IMR-90 (cell line): ENCODE measurements around the gene KLF11. TPM values are rescaled to one million over a fixed set of nuclear protein-coding genes. Genes with fewer than 3 reads are reported as not detected.

Experiments
- ATAC-seq: fragments of 200-7000 bp; cut with Tn5 transposase; 2 replicates; pipeline ENCODE4 v1.9.1; 2020; ENCODE audit warnings: low read depth, mild to moderate bottlenecking, moderate library complexity
- BruUV-seq: library from RNA; stranded (reverse); fragments of 400-500 nt; replicated peaks from 2 replicates; lab custom pipeline; 2021; lab: Mats Ljungman, UMichigan
- CTCF ChIA-PET: fragments of 300-600 bp; formaldehyde crosslinking; extraction: SDS; loops from one replicate; lab custom pipeline; 2021; ENCODE audit warnings: antibody characterized with exemption; lab: Yijun Ruan, JAX
- POLR2A ChIA-PET: fragments of 300-600 bp; sonication (Branson Sonifier 250); formaldehyde crosslinking; loops from one replicate; lab custom pipeline; 2022; ENCODE audit warnings: antibody characterized with exemption; ENCODE audit not compliant: unreplicated experiment; lab: Charles Lee
- DNase-seq: peaks from one replicate; pipeline ENCODE4 v3.0.0; 2013
- H2AFZ ChIP-seq: replicated peaks from 2 replicates; pipeline ENCODE3; 2013; ENCODE audit warnings: low read length, mild to moderate bottlenecking; ENCODE audit not compliant: poor library complexity
- H2AK5ac ChIP-seq: 2 replicates; pipeline ENCODE4 v1.6.1; 2013; ENCODE audit warnings: low read depth, low read length, inconsistent platforms
- H2AK9ac ChIP-seq: replicated peaks from 2 replicates; pipeline ENCODE3; 2013; ENCODE audit warnings: mild to moderate bottlenecking, low read depth, low read length, moderate library complexity; ENCODE audit not compliant: poor library complexity
- H2BK120ac ChIP-seq: 2 replicates; pipeline ENCODE4 v1.6.1; 2013; ENCODE audit warnings: low read depth, low read length, inconsistent platforms
- H2BK15ac ChIP-seq: 3 replicates; pipeline ENCODE4 v1.6.1; 2013; ENCODE audit warnings: low read depth, low read length, inconsistent platforms
- H2BK20ac ChIP-seq: 2 replicates; pipeline ENCODE4 v1.6.1; 2013; ENCODE audit warnings: low read depth, mild to moderate bottlenecking, inconsistent platforms, low read length, moderate library complexity
- H2BK5ac ChIP-seq: 2 replicates; pipeline ENCODE4 v1.6.1; 2013; ENCODE audit warnings: mild to moderate bottlenecking, low read depth, low read length, inconsistent platforms; ENCODE audit not compliant: poor library complexity, severe bottlenecking
- H3K14ac ChIP-seq: replicated peaks from 2 replicates; pipeline ENCODE4 v1.6.1; 2013; ENCODE audit warnings: low read depth, low read length, inconsistent platforms
- H3K18ac ChIP-seq: 2 replicates; pipeline ENCODE4 v1.6.1; 2013; ENCODE audit warnings: low read depth, low read length, control low read depth
- H3K23ac ChIP-seq: 2 replicates; pipeline ENCODE4 v1.6.1; 2013; ENCODE audit warnings: low read depth, low read length, inconsistent platforms
- H3K27ac ChIP-seq: 2 replicates; pipeline ENCODE4 v1.5.1; 2013; ENCODE audit warnings: mild to moderate bottlenecking, control low read depth, low read length; ENCODE audit not compliant: insufficient read depth
- H3K27me3 ChIP-seq: 2 replicates; pipeline ENCODE4 v1.6.1; 2013; ENCODE audit warnings: low read length; ENCODE audit not compliant: control insufficient read depth, insufficient read depth
- H3K36me3 ChIP-seq: 2 replicates; pipeline ENCODE4 v1.6.1; 2013; ENCODE audit warnings: low read length, mixed read lengths; ENCODE audit not compliant: control insufficient read depth, insufficient read depth
- H3K4ac ChIP-seq: 2 replicates; pipeline ENCODE4 v1.6.1; 2013; ENCODE audit warnings: low read depth, low read length, inconsistent platforms
- H3K4me1 ChIP-seq: 2 replicates; pipeline ENCODE4 v1.6.1; 2013; ENCODE audit warnings: low read length, mixed read lengths; ENCODE audit not compliant: control insufficient read depth, insufficient read depth
- H3K4me2 ChIP-seq: 2 replicates; pipeline ENCODE4 v1.6.1; 2013; ENCODE audit warnings: low read depth, mild to moderate bottlenecking, control low read depth, low read length, moderate library complexity
- H3K4me3 ChIP-seq: 2 replicates; pipeline ENCODE4 v1.5.1; 2013; ENCODE audit warnings: low read depth, mild to moderate bottlenecking, control low read depth, low read length, moderate library complexity; ENCODE audit not compliant: insufficient read depth
- H3K56ac ChIP-seq: 2 replicates; pipeline ENCODE4 v1.6.1; 2013; ENCODE audit warnings: low read length, inconsistent platforms; ENCODE audit not compliant: insufficient read depth; ENCODE audit errors: extremely low read depth
- H3K79me1 ChIP-seq, 2 experiments: 2 replicates each; pipeline ENCODE4 v1.6.1; 2013; ENCODE audit warnings: low read length in 2 of 2, inconsistent platforms in 1 of 2, low read depth in 1 of 2
- H3K9ac ChIP-seq: 2 replicates; pipeline ENCODE4 v1.6.1; 2013; ENCODE audit warnings: low read depth, low read length, control low read depth
- H3K9me1 ChIP-seq: 2 replicates; pipeline ENCODE4 v1.6.1; 2013; ENCODE audit warnings: low read length, inconsistent platforms; ENCODE audit not compliant: insufficient read depth
- H3K9me3 ChIP-seq: 2 replicates; pipeline ENCODE4 v1.6.1; 2013; ENCODE audit warnings: low read length; ENCODE audit not compliant: control insufficient read depth, insufficient read depth
- H4K20me1 ChIP-seq: 2 replicates; pipeline ENCODE4 v1.6.1; 2013; ENCODE audit warnings: low read length, inconsistent platforms; ENCODE audit not compliant: insufficient read depth
- H4K5ac ChIP-seq: 2 replicates; pipeline ENCODE4 v1.6.1; 2013; ENCODE audit warnings: mild to moderate bottlenecking, low read depth, low read length, control low read depth
- H4K8ac ChIP-seq, 2 experiments: 2 replicates each; pipeline ENCODE4 v1.6.1; 2013; ENCODE audit warnings: low read depth in 2 of 2, low read length in 2 of 2, control low read depth in 1 of 2, inconsistent platforms in 1 of 2
- H4K91ac ChIP-seq: 2 replicates; pipeline ENCODE4 v1.6.1; 2013; ENCODE audit warnings: low read depth, low read length, inconsistent platforms; ENCODE audit not compliant: insufficient read depth
- MAZ ChIP-seq: IDR thresholded peaks from 2 replicates; pipeline ENCODE4 v1.6.1; 2012; ENCODE audit warnings: low read depth, mild to moderate bottlenecking, low read length, improper control_type of control experiment, moderate library complexity, borderline replicate concordance
- WGBS, 2 experiments: methylation state at CpG; one replicate each; pipeline versions ENCODE4 v1.1.5 to v1.1.7; 2013; ENCODE audit warnings: missing lambda C conversion rate in 2 of 2; ENCODE audit not compliant: insufficient read length in 1 of 2; ENCODE audit errors: extremely low coverage in 2 of 2; 5-methylcytosine and 5-hydroxymethylcytosine counted together
- dilution Hi-C: fragments of 300-500 bp; cut with HindIII; formaldehyde crosslinking; loops from one replicate; pipeline ENCODE4 v1.14.3; 2018; ENCODE audit warnings: low sequenced_read_pairs; ENCODE audit not compliant: unreplicated experiment
- in situ Hi-C: fragments of 300-500 bp; cut with MboI; formaldehyde crosslinking; loops from 3 replicates; pipeline ENCODE4 v1.14.3; 2019; ENCODE audit warnings: low sequenced_read_pairs, inconsistent platforms, mixed read lengths
- intact Hi-C: fragments of 100-400 bp; cut with micrococcal nuclease; formaldehyde crosslinking; loops from 2 replicates; pipeline ENCODE4 v1.10.0; 2022
- polyA plus RNA-seq, 3 experiments: library from polyadenylated mRNA; depleted of rRNA; stranded (reverse); fragments of >200 nt; gene quantifications; 2 replicates each; pipeline ENCODE4 v1.2.3, GENCODE V29; 2012; ENCODE audit warnings: low replicate concordance in 1 of 3
- total RNA-seq: library from RNA; depleted of rRNA; stranded (reverse); fragments of >200 nt; gene quantifications from 2 replicates; pipeline ENCODE4 v1.2.3, GENCODE V29; 2012

KLF11 gene
- total and polyA plus RNA-seq, 2 of the 4 experiments (the other 2 are of a cell fraction), result 2.0 to 2.4 TPM

DNA sequence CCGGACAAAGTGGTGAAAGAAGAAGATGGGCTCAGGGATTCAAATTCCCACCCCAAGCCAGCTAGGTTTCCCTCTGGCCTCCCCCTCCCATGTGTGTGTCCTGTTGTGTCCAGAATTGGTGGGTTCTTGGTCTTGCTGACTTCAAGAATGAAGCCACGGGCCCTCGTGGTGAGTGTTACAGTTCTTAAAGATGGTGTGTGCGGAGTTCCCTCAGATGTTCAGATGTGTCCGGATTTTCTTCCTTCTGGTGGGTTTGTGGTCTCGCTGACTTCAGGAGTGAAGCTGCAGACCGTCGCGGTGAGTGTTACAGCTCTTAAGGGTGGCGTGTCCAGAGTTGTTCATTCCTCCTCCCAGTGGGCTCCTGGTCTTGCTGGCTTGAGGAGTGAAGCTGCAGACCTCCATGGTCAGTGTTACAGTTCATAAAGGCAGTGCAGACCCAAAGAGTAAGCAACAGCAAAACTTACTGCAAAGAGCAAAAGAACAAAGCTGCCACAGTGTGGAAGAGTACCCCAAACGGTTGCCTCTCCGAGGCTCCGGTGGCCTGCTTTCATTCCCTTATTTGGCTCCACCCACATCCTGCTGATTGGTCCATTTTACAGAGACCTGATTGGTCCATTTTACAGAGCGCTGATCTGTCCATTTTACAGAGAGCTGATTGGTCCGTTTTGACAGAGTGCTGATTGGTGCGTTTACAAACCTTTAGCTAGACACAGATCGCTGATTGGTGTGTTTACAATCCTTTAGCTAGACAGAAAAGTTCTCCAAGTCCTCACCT lies 37.7 kb upstream of the KLF11 start:
- H2BK5ac ChIP-seq, result no peak overlapping the region
- H3K18ac ChIP-seq, result no peak overlapping the region
- ATAC-seq (no peak), DNase-seq (no peak)
- H3K9ac ChIP-seq, result no peak overlapping the region
- no peak overlapping the region for H2BK15ac ChIP-seq
- no peak for TF ChIP-seq MAZ
- H3K79me1 ChIP-seq, result no peaks in the 10 kb centered on the region
- H3K36me3 ChIP-seq, result no peaks in the 10 kb centered on the region
- no peak overlapping the region for H2AK9ac ChIP-seq
- no peak overlapping the region for H3K56ac ChIP-seq
- no peak overlapping the region for H3K27ac ChIP-seq
- H3K4ac ChIP-seq, result no peak overlapping the region
- no peak overlapping the region for H2BK20ac ChIP-seq
- no peaks in the 10 kb centered on the region for H3K9me3 ChIP-seq
- no peak overlapping the region for H2BK120ac ChIP-seq
- H3K4me1 ChIP-seq, result peaks cover 28% of the 10 kb centered on the region
- H2AK5ac ChIP-seq, result no peak overlapping the region
- ChIA-PET CTCF (no interaction called here), POLR2A (no interaction called here)
- no peak overlapping the region for H4K91ac ChIP-seq
- dilution Hi-C loops, result no loop called here
- no peak overlapping the region for H3K14ac ChIP-seq
- no peak overlapping the region for H2AFZ ChIP-seq
- no peaks in the 10 kb centered on the region for H4K20me1 ChIP-seq
- no peak overlapping the region for H4K8ac ChIP-seq
- no peak overlapping the region for H3K4me2 ChIP-seq
- no TSS peak for BruUV-seq
- in situ Hi-C loops, result no loop called here
- H3K4me3 ChIP-seq, result no peak overlapping the region
- H3K23ac ChIP-seq, result no peak overlapping the region
- H4K5ac ChIP-seq, result no peak overlapping the region
- H3K27me3 ChIP-seq, result no peaks in the 10 kb centered on the region
- H3K9me1 ChIP-seq, result peaks cover 10% of the 10 kb centered on the region
- intact Hi-C loops, result no loop called here
- 89% methylated on average over 5 of the region's 17 CpGs; no CpG with 5 or more reads in 1 of the 2 experiments for WGBS, 2 experiments
